Stomach (tissue), 4 donors: ENCODE data around the gene SSUH2.

ENCODE experiments used
- CTCF ChIP-seq, 7 experiments: fragments of 450-650 bp in 4 of 7; fragments of 200-600 bp in 3 of 7; sonication (generic) in 3 of 7; IDR thresholded peaks; one replicate each; pipeline ENCODE4 v1.5.1; 2016 to 2019; ENCODE audit warnings: antibody characterized with exemption in 7 of 7, control low read depth in 2 of 7, mild to moderate bottlenecking in 1 of 7
- EP300 ChIP-seq: sonication (generic); formaldehyde crosslinking; IDR thresholded peaks from one replicate; pipeline ENCODE4 v1.6.1; 2017; ENCODE audit warnings: antibody characterized with exemption
- POLR2A ChIP-seq, 4 donors: fragments of 450-650 bp; IDR thresholded peaks; one replicate each; pipeline ENCODE4 v1.6.1; 2016; ENCODE audit warnings: antibody characterized with exemption in 4 of 4, control low read depth in 2 of 4, mild to moderate bottlenecking in 1 of 4, moderate library complexity in 1 of 4
- POLR2AphosphoS5 ChIP-seq, 3 donors: sonication (generic); formaldehyde crosslinking; IDR thresholded peaks; one replicate each; pipeline ENCODE4 v1.6.1; 2016; ENCODE audit warnings: antibody characterized with exemption in 3 of 3

- TF ChIP-seq CTCF (IDR thresholded peaks at IDR 0.05) (no peak), POLR2AphosphoS5 (IDR thresholded peaks at IDR 0.05) (no peak), POLR2A (IDR thresholded peaks at IDR 0.05) (no peak), EP300 (no peak)
Measured at GRCh38 chr3:8589880-8590556, 54.6 kb downstream of the SSUH2 start.
